H1 (cell line): ENCODE data around the gene PGM3. TPM values are rescaled to one million over a fixed set of nuclear protein-coding genes. Genes with fewer than 3 reads are reported as not detected.

ENCODE experiments used
- CTCF ChIA-PET: fragments of 300-600 bp; sonication (Branson Sonifier 250); formaldehyde crosslinking; loops from one replicate; lab custom pipeline; 2021; ENCODE audit not compliant: partially characterized antibody; lab: Charles Lee
- POLR2A ChIA-PET: fragments of 300-600 bp; sonication (Branson Sonifier 250); formaldehyde crosslinking; loops from one replicate; lab custom pipeline; 2021; ENCODE audit warnings: inconsistent platforms; ENCODE audit not compliant: partially characterized antibody; lab: Charles Lee
- DNase-seq, 2 experiments: peaks; one replicate each; pipeline versions ENCODE4 v3.0.0 to v3.0.0-alpha.2; 2010 to 2022; ENCODE audit warnings: low spot score in 2 of 2, low read depth in 1 of 2, mixed read lengths in 1 of 2
- FAIRE-seq: peaks from 2 replicates; lab custom pipeline; 2011; peaks lifted over from hg19 to GRCh38; lab: Jason Lieb, UNC
- H2AFZ ChIP-seq: 2 replicates; pipeline ENCODE4 v1.8.1; 2012; ENCODE audit warnings: low read length, inconsistent platforms
- H2AK5ac ChIP-seq: 2 replicates; pipeline ENCODE4 v1.6.1; 2013; ENCODE audit warnings: low read depth, low read length
- H2BK120ac ChIP-seq: replicated peaks from 2 replicates; pipeline ENCODE3; 2013; ENCODE audit warnings: low read depth, low read length, inconsistent platforms
- H2BK12ac ChIP-seq: 2 replicates; pipeline ENCODE4 v1.6.1; 2013; ENCODE audit warnings: low read depth, low read length
- H2BK15ac ChIP-seq: 2 replicates; pipeline ENCODE4 v1.6.1; 2013; ENCODE audit warnings: low read length
- H2BK20ac ChIP-seq: 2 replicates; pipeline ENCODE4 v1.6.1; 2013; ENCODE audit warnings: low read length
- H2BK5ac ChIP-seq: 2 replicates; pipeline ENCODE4 v1.6.1; 2013; ENCODE audit warnings: low read depth, low read length
- H3K14ac ChIP-seq: 2 replicates; pipeline ENCODE4 v1.6.1; 2013; ENCODE audit warnings: inconsistent platforms; ENCODE audit not compliant: insufficient read length
- H3K18ac ChIP-seq: 2 replicates; pipeline ENCODE4 v1.6.1; 2013; ENCODE audit warnings: low read length; ENCODE audit errors: extremely low read depth
- H3K23ac ChIP-seq: 2 replicates; pipeline ENCODE4 v1.6.1; 2013; ENCODE audit warnings: inconsistent platforms; ENCODE audit not compliant: insufficient read length
- H3K23me2 ChIP-seq: 2 replicates; pipeline ENCODE4 v1.6.1; 2013; ENCODE audit warnings: low read depth, low read length
- H3K27ac ChIP-seq: 2 replicates; pipeline ENCODE4 v1.6.1; 2011; ENCODE audit warnings: low read depth, low read length, inconsistent platforms
- H3K27me3 ChIP-seq, 4 experiments: replicated peaks in 1 of 4; 1 replicate in 1 of 4; 2 replicates in 3 of 4; pipeline versions ENCODE4 v1.6.1 to v1.8.1; 2011 to 2013; ENCODE audit warnings: low read length in 3 of 4, mild to moderate bottlenecking in 3 of 4, inconsistent platforms in 2 of 4, mixed read lengths in 2 of 4, moderate library complexity in 1 of 4; ENCODE audit not compliant: control insufficient read depth in 3 of 4, insufficient read depth in 3 of 4; ENCODE audit errors: extremely low read depth in 1 of 4
- H3K36me3 ChIP-seq, 4 experiments: 2 replicates each; pipeline versions ENCODE4 v1.6.1 to v1.8.1; 2011 to 2013; ENCODE audit warnings: mild to moderate bottlenecking in 4 of 4, low read length in 3 of 4, moderate library complexity in 2 of 4, control low read depth in 1 of 4, inconsistent platforms in 1 of 4; ENCODE audit not compliant: insufficient read depth in 4 of 4, control insufficient read depth in 2 of 4
- H3K4ac ChIP-seq: replicated peaks from 2 replicates; pipeline ENCODE3; 2013; ENCODE audit warnings: low read length, low read depth, mixed read lengths, inconsistent platforms; ENCODE audit not compliant: insufficient read length
- H3K4me1 ChIP-seq, 4 experiments: replicated peaks in 1 of 4; 1 replicate in 1 of 4; 2 replicates in 3 of 4; pipeline versions ENCODE4 v1.6.1 to v1.8.1; 2011 to 2013; ENCODE audit warnings: low read length in 3 of 4, inconsistent platforms in 2 of 4, mixed read lengths in 1 of 4; ENCODE audit not compliant: insufficient read depth in 4 of 4, control insufficient read depth in 3 of 4
- H3K4me2 ChIP-seq, 2 experiments: 2 replicates each; pipeline versions ENCODE4 v1.6.1 to v1.8.1; 2011 to 2013; ENCODE audit warnings: low read depth in 2 of 2, low read length in 2 of 2, control low read depth in 1 of 2, inconsistent platforms in 1 of 2, mild to moderate bottlenecking in 1 of 2; ENCODE audit not compliant: insufficient read depth in 1 of 2
- H3K4me3 ChIP-seq, 4 experiments: fragments of 200-600, 300-600 bp in 1 of 4; sonication (generic), shearing (Covaris generic), sonication (Bioruptor Twin) in 1 of 4; 2 replicates each; pipeline versions ENCODE4 v1.5.1 to v1.8.1; 2011 to 2016; ENCODE audit warnings: low read length in 4 of 4, low read depth in 3 of 4, control low read depth in 2 of 4, inconsistent platforms in 2 of 4, mild to moderate bottlenecking in 2 of 4, mixed read lengths in 1 of 4, moderate library complexity in 1 of 4; ENCODE audit not compliant: insufficient read depth in 2 of 4; ENCODE audit errors: extremely low read depth in 1 of 4
- H3K56ac ChIP-seq: replicated peaks from 2 replicates; pipeline ENCODE3; 2013; ENCODE audit warnings: low read depth, mild to moderate bottlenecking, mixed read lengths, low read length, inconsistent platforms; ENCODE audit not compliant: insufficient read length
- H3K79me1 ChIP-seq: 2 replicates; pipeline ENCODE4 v1.6.1; 2013; ENCODE audit warnings: low read depth, low read length, control low read depth
- H3K79me2 ChIP-seq, 2 experiments: 2 replicates each; pipeline versions ENCODE4 v1.6.1 to v1.8.1; 2012 to 2013; ENCODE audit warnings: low read length in 2 of 2, mild to moderate bottlenecking in 2 of 2, inconsistent platforms in 1 of 2; ENCODE audit not compliant: insufficient read depth in 2 of 2, control insufficient read depth in 1 of 2
- H3K9ac ChIP-seq, 4 experiments: replicated peaks in 1 of 4; 1 replicate in 1 of 4; 2 replicates in 3 of 4; pipeline versions ENCODE4 v1.6.1 to v1.8.1; 2011 to 2013; ENCODE audit warnings: low read depth in 3 of 4, low read length in 3 of 4, control low read depth in 2 of 4, mild to moderate bottlenecking in 2 of 4, moderate library complexity in 2 of 4, inconsistent platforms in 1 of 4; ENCODE audit errors: extremely low read depth in 1 of 4
- H3K9me3 ChIP-seq, 2 experiments: 2 replicates each; pipeline versions ENCODE4 v1.6.1 to v1.8.1; 2012 to 2013; ENCODE audit warnings: mild to moderate bottlenecking in 2 of 2, moderate library complexity in 2 of 2, control low read depth in 1 of 2, inconsistent platforms in 1 of 2, low read depth in 1 of 2, low read length in 1 of 2, mixed read lengths in 1 of 2; ENCODE audit not compliant: insufficient read depth in 2 of 2
- H4K20me1 ChIP-seq, 2 experiments: replicated peaks in 1 of 2; 2 replicates each; pipeline versions ENCODE3 to v1.8.1; 2011 to 2013; ENCODE audit warnings: inconsistent platforms in 2 of 2, low read length in 2 of 2, mild to moderate bottlenecking in 1 of 2; ENCODE audit not compliant: insufficient read depth in 2 of 2, control insufficient read depth in 1 of 2
- H4K5ac ChIP-seq: 2 replicates; pipeline ENCODE4 v1.6.1; 2013; ENCODE audit warnings: low read length, low read depth, mixed read lengths, inconsistent platforms; ENCODE audit not compliant: insufficient read length
- H4K8ac ChIP-seq: 2 replicates; pipeline ENCODE4 v1.8.0; 2013; ENCODE audit warnings: mild to moderate bottlenecking, moderate library complexity, low read length, inconsistent platforms; ENCODE audit not compliant: insufficient read depth; ENCODE audit errors: extremely low read depth
- H4K91ac ChIP-seq: replicated peaks from 2 replicates; pipeline ENCODE3; 2013; ENCODE audit warnings: low read length, mixed read lengths, inconsistent platforms; ENCODE audit not compliant: insufficient read length
- JUN ChIP-seq: IDR thresholded peaks from 2 replicates; pipeline ENCODE4 v1.6.1; 2011; ENCODE audit warnings: low read depth, mild to moderate bottlenecking, improper control_type of control experiment, low read length
- PHF8 ChIP-seq: fragments of 200-600 bp; sonication (generic); conservative IDR thresholded peaks from 2 replicates; pipeline ENCODE4 v1.7.1; 2012; ENCODE audit warnings: low read depth, mild to moderate bottlenecking, inconsistent platforms, low read length, moderate library complexity
- SRF ChIP-seq: IDR thresholded peaks from 2 replicates; pipeline ENCODE4 v1.6.1; 2011; ENCODE audit warnings: mild to moderate bottlenecking, low read depth, low read length, moderate library complexity
- SUZ12 ChIP-seq: fragments of 200-600 bp; sonication (generic); IDR thresholded peaks from 2 replicates; pipeline ENCODE4 v1.6.1; 2012; ENCODE audit warnings: mild to moderate bottlenecking, inconsistent platforms, low read length, moderate library complexity, mixed read lengths
- WGBS, 2 experiments: shearing (Covaris generic) in 1 of 2; methylation state at CpG; one replicate each; pipeline versions ENCODE4 v1.1.6 to v1.1.7; 2013 to 2015; ENCODE audit warnings: low lambda C conversion rate in 2 of 2, mixed read lengths in 2 of 2, inconsistent platforms in 1 of 2, low coverage in 1 of 2, missing lambda C conversion rate in 1 of 2; ENCODE audit not compliant: insufficient replicate concordance in 2 of 2, insufficient coverage in 1 of 2, insufficient read length in 1 of 2; ENCODE audit errors: extremely low coverage in 1 of 2, missing lambda C conversion rate in 1 of 2; 5-methylcytosine and 5-hydroxymethylcytosine counted together
- polyA plus RNA-seq, 7 experiments: library from polyadenylated mRNA; depleted of rRNA in 3 of 7; stranded (reverse) in 5 of 7; unstranded in 2 of 7; fragments of >200 nt in 5 of 7; fragments of 200-250 nt in 2 of 7; gene quantifications; 1 replicate in 5 of 7; 2 replicates in 1 of 7; 4 replicates in 1 of 7; pipeline versions ENCODE4 v1.2.1 to v1.2.3, GENCODE V29; 2011 to 2013; ENCODE audit warnings: missing spikeins in 2 of 7, mixed read lengths in 2 of 7
- total RNA-seq: library from RNA; stranded (reverse); fragmentation: NEBNext Ultra II Directional; extraction: Animal tissue kit (Norgen Biotek cat#: 25700); gene quantifications from 2 replicates; pipeline ENCODE4 v1.2.1, GENCODE V29; 2021

PGM3 gene
- total and polyA plus RNA-seq, 2 of the 8 experiments (the other 6 are each of a cell fraction or from before 2014, with no cell fraction given), result 14.5 to 60.5 TPM

DNA sequence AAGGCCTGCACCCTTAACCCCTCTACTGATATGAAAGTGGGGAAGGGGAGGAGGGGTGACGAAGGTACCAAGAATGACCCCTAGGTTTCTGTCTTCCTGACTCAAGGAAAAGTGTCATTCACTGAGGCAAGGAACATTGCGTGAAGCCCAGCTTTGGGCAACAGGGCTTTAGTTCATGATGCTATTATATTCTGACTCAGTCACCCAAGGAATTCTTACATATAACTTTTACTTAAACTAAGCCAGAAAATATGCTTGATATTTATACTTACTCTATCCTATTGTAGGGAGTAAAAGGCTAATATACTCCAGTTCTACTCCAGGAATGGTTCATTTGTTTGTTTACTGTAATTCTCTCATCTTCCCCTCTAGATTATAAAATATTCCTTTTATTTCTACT is 65.1 kb downstream of the PGM3 start:
- Histone ChIP-seq H3K4ac (no peak overlapping the region), H3K79me1 (no peaks in the 10 kb centered on the region), H2BK20ac (no peak overlapping the region), H3K79me2 (no peaks in the 10 kb centered on the region), H4K5ac (no peak overlapping the region), H3K18ac (no peak overlapping the region), H2BK5ac (no peak overlapping the region), H4K8ac (no peak overlapping the region), H2BK120ac (no peak overlapping the region), H3K4me3 (no peak overlapping the region), H3K14ac (no peak overlapping the region), H3K56ac (no peak overlapping the region), H3K9ac (no peak overlapping the region), H3K4me1 (peaks cover 0 to 7% (median 4%) of the 10 kb centered on the region in 4 experiments; a peak in 2 of 7 replicates), H2BK15ac (no peak overlapping the region), H4K91ac (no peak overlapping the region), H3K23me2 (no peaks in the 10 kb centered on the region), H2AK5ac (no peak overlapping the region), H3K9me3 (no peaks in the 10 kb centered on the region), H3K23ac (no peak overlapping the region), H3K27ac (no peak overlapping the region), H2AFZ (no peak overlapping the region), H3K27me3 (no peaks in the 10 kb centered on the region), H3K4me2 (no peak overlapping the region), H3K36me3 (peaks cover 0 to 57% (median 16%) of the 10 kb centered on the region in 4 experiments; a peak in 7 of 8 replicates), H2BK12ac (no peak overlapping the region), H4K20me1 (no peaks in the 10 kb centered on the region)
- no peak for FAIRE-seq
- CTCF ChIA-PET, result no interaction called here
- DNase-seq, result no peak
- TF ChIP-seq PHF8 (no peak), SRF (no peak), JUN (no peak), SUZ12 (no peak)
- WGBS, 2 experiments, result 84% methylated on average over 2 of the region's 2 CpGs; no CpG with 5 or more reads in 1 of the 2 experiments
- POLR2A ChIA-PET, result no interaction called here
